ENCODE results near the gene PRR35. TPM values are rescaled to one million over a fixed set of nuclear protein-coding genes. Genes with fewer than 3 reads are reported as not detected.

Gene PRR35
- total RNA-seq, 2 donors from 2014 or later, result not detected

DNA sequence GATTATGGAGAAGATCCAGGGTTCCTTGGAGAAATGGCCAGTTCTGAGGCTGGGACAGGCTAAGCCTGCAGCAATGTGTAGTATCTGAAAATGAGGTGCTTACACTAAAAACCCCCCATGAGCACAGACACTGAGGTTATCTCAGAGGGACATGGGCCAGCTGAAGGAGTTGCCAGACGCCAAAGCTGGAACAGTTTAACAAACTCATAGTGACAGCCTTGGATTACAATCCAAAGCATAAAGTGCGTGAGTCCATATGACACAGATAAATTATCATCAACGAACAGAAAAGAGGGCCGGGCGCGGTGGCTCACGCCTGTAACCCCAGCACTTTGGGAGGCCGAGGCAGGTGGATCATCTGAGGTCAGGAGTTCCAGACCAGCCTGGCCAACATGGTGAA lies 43.9 kb upstream of the PRR35 start:
- no peaks in the 10 kb centered on the region for H3K4me1 ChIP-seq
- peaks cover 0 to 13% of the 10 kb centered on the region in 2 donors for H3K36me3 ChIP-seq (replicated peaks in 1 of 2; ENCODE audit: insufficient read depth in 1 of 2, low read depth in 2 of 2)
- intact Hi-C loops (cut with DNase I), result no loop called here
- H3K27me3 ChIP-seq, result no peaks in the 10 kb centered on the region
- 92 to 95% methylated on average over 8 of the region's 8 CpGs for WGBS, 2 donors
- H3K4me3 ChIP-seq, result no peak overlapping the region
- no peaks in the 10 kb centered on the region for H3K9me3 ChIP-seq
- no peak overlapping the region for H3K27ac ChIP-seq
- ATAC-seq (no peak), DNase-seq (no peak)
- no peak for TF ChIP-seq POLR2A (IDR thresholded peaks at IDR 0.05)
- TF ChIP-seq CTCF (IDR thresholded peaks at IDR 0.05), result no peak

DNA sequence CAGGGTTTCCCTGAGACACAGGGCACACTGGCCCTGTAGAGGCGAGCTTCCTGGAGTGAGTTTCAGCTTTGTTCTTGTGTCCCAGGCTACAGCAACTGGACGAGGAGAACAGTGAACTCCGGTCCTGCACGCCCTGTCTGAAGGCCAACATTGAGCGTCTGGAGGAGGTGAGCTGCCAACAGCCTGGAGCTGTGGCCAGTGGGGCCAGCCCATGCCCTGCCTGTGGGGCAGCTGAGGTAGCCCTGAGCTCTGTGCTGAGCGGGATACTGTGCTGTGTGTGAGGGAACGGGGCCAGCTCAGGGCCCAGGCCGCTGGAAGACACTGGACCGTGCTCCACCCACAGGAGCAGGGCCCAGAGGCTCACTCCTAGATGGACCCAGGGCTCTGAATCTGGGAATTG lies 41.3 kb upstream of the PRR35 start:
- intact Hi-C loops (cut with DNase I), result no loop called here
- H3K36me3 ChIP-seq (replicated peaks in 1 of 2; ENCODE audit: insufficient read depth in 1 of 2, low read depth in 2 of 2), result peaks cover 0 to 13% of the 10 kb centered on the region in 2 donors
- peaks cover under 1% of the 10 kb centered on the region for H3K4me1 ChIP-seq
- H3K9me3 ChIP-seq, result no peaks in the 10 kb centered on the region
- WGBS, 2 donors, result 87 to 100% methylated on average over 1 to 8 of the region's 9 CpGs
- no peak overlapping the region for H3K27ac ChIP-seq
- no peaks in the 10 kb centered on the region for H3K27me3 ChIP-seq
- ATAC-seq, result no peak
- no peak for TF ChIP-seq POLR2A (IDR thresholded peaks at IDR 0.05)
- TF ChIP-seq CTCF (IDR thresholded peaks at IDR 0.05), result no peak
- no peak for DNase-seq
- H3K4me3 ChIP-seq, result no peak overlapping the region

- ATAC-seq (no peak), DNase-seq (no peak)
- intact Hi-C loops (cut with DNase I), result no loop called here
- no peak overlapping the region for H3K4me3 ChIP-seq
- peaks cover 0 to 13% of the 10 kb centered on the region in 2 donors for H3K36me3 ChIP-seq (replicated peaks in 1 of 2; ENCODE audit: insufficient read depth in 1 of 2, low read depth in 2 of 2)
- H3K27ac ChIP-seq, result no peak overlapping the region
- 93 to 94% methylated on average over 13 to 19 of the region's 19 CpGs for WGBS, 2 donors
- H3K27me3 ChIP-seq, result no peaks in the 10 kb centered on the region
- H3K9me3 ChIP-seq, result no peaks in the 10 kb centered on the region
- TF ChIP-seq POLR2A (IDR thresholded peaks at IDR 0.05) (no peak), CTCF (IDR thresholded peaks at IDR 0.05) (no peak)
- H3K4me1 ChIP-seq, result peaks cover 6% of the 10 kb centered on the region
These were observed 40.8 kb upstream of the PRR35 start for GRCh38 chr16:519425-519824.

- no peak for TF ChIP-seq POLR2A (IDR thresholded peaks at IDR 0.05)
- TF ChIP-seq CTCF (IDR thresholded peaks at IDR 0.05), result no peak
- Histone ChIP-seq H3K27me3 (no peaks in the 10 kb centered on the region), H3K4me3 (no peak overlapping the region), H3K36me3 (replicated peaks in 1 of 2; ENCODE audit: insufficient read depth in 1 of 2, low read depth in 2 of 2) (peaks cover 0 to 13% of the 10 kb centered on the region in 2 donors), H3K9me3 (no peaks in the 10 kb centered on the region), H3K27ac (no peak overlapping the region), H3K4me1 (peaks cover 13% of the 10 kb centered on the region)
- no peak for DNase-seq
- 94% methylated on average over 10 to 21 of the region's 35 CpGs for WGBS, 2 donors
- no peak for ATAC-seq
- intact Hi-C loops (cut with DNase I), result no loop called here
These were observed 40.1 kb upstream of the PRR35 start for GRCh38 chr16:519841-520687.

DNA sequence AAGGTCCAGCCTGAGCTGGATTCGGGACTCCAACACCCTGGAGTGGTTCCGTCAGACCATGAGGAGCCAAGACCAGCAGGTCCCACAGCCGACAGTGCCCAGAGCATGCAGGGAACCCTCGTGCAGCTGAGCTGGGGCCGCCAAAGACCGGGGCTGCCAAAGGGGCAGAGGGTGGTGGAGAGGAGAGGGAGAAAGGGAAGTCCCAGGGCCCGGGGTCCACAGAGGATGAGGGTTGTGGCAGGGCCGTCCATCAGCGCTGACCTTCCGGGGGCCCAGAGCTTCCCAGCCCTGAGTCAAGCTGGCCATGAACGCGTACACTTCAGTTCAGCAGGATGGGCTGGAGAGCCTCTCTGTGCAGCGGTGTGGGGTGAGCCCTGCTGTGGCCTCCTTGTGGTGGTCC lies 39.3 kb upstream of the PRR35 start:
- Histone ChIP-seq H3K9me3 (no peaks in the 10 kb centered on the region), H3K4me3 (no peak overlapping the region), H3K27ac (no peak overlapping the region), H3K4me1 (peaks cover 20% of the 10 kb centered on the region), H3K27me3 (no peaks in the 10 kb centered on the region), H3K36me3 (replicated peaks in 1 of 2; ENCODE audit: insufficient read depth in 1 of 2, low read depth in 2 of 2) (peaks cover 0 to 12% of the 10 kb centered on the region in 2 donors)
- 92% methylated on average over 9 to 11 of the region's 13 CpGs for WGBS, 2 donors
- TF ChIP-seq POLR2A (IDR thresholded peaks at IDR 0.05) (no peak), CTCF (IDR thresholded peaks at IDR 0.05) (no peak)
- no peak for DNase-seq
- no peak for ATAC-seq
- intact Hi-C loops (cut with DNase I), result no loop called here
